GM19467 (cell line): ENCODE results near the gene ETS1.
A peak's percentile ranks its signal among the peaks of the same experiment; 100 is the strongest.

ENCODE experiments used
- ATAC-seq: cut with Tn5 transposase; IDR thresholded peaks from one replicate; pipeline ENCODE4 v1.9.1; 2021; ENCODE audit warnings: mild to moderate bottlenecking, moderate library complexity; ENCODE audit not compliant: unreplicated experiment

ETS1 gene

DNA sequence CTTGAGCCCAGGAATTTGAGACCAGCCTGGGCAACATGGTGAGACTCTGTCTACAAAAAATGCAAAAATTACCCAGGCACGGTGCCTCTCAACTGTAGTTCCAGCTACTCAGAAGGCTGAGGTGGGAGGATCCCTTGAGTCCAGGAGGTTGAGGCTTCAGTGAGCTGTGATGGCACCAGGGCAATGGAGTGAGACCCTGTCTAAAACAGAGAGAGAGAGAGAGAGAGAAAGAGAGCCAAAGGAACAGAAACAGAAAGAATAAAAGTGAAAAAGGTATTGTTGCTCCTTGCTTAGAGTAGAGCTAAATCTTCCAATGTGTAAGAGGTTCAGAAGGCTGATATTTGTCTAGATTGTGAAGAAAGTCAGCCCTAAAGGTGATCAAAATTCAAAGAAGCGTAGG, 8.9 kb upstream of the ETS1 start:
- no peak for ATAC-seq

DNA sequence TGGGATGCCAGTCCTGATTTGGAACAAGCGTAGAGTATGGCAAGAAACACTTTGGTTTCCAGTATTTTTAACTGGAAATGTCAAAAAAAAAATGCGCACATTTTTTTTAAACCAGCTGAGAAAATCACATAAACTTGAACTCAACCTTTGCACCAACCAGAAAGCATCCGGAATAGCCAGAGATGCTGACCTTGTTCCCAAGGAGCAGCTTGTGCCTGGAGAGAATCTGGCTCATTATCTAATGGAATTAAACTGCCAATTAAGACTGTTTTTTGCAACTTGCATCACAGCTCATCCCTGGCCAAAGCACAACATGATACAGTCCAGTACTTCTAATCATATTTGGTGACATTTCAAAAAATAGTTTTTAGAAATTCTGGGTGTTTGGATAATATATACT, 8.4 kb upstream of the ETS1 start:
- no peak for ATAC-seq

- no peak for ATAC-seq
Observed at GRCh38 chr11:128595221-128595620, 7.9 kb upstream of the ETS1 start.

DNA sequence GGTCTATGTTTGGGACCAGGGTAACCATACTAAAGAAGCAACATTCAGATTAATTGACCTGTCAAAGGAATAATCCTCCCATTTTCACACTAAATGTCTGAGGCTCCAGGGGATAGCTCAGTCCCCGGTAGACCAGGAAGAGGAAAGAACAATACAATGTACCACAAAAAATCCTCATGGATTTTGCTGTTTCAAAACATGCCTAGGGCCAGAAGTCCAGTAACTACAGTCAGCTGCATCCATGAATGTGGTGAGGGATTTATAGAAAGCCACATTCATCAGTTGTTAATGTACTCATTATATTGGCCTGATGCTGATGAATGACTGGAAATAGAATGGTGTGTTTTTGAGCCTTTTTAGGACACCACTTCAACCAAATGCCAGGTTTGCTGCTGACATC, 6.9 kb upstream of the ETS1 start:
- ATAC-seq = no peak

DNA sequence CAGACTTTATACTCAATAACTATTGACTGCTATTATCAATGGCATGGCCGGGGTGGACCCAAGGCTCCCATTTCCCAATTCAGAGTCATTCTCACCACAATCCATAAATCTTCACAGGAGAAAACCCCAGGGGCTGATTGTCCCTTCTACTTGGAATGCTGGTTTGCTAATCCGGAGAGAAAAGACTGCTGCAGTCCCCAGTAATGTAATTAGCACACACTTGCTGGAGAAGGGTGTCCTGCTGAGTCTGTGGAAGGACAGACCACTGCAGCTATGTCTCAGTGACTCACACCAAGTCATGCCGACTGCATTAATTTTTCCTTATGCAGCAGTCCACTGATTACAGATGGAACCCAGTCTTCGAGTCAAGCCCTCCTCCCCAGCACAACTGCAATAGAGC, 5.9 kb upstream of the ETS1 start:
- no peak for ATAC-seq

GRCh38 chr11:128592454-128592853, 5.1 kb upstream of the ETS1 start:
- no peak for ATAC-seq

GRCh38 chr11:128590587-128590986, 3.2 kb upstream of the ETS1 start:
- no peak for ATAC-seq

- ATAC-seq = no peak
Observed at GRCh38 chr11:128589998-128590397, 2.6 kb upstream of the ETS1 start.

DNA sequence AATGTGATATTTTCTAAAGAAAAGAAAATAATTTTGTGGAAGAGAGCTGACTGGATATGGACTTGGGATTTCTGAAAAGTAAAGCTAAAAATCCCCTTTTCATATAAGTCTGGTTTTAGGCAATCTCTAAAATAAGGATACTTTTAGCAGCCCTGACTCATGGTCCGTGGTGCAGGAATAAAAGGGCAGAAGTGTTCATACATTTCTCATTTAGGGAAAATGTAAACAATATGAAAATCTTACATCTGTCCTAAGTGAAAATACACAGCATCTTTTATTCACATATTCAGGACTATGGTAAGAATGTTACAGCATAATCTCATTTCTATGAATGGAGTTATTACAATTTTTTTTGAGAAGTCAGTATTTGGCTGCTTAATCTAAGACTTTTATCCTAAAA, 735 bp upstream of the ETS1 start:
- ATAC-seq = no peak

DNA sequence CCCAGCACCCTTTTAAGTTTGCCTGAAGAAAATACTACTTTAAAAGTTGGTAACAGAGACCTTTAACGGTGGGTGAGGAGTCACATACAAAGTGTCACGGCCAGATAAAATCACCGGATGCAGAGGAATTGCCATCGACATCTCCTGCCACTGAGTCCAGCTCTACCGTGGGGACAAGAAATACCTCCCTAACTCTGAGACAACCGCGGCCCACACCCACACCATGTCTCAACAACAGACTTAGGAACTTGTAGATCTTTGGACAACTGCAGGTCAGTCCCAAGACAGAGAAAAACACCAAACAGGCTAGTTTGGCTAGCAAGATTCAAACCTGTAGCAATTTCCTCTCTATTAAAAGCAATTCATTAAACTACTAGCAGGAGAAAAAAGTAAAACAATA, 669 bp downstream of the ETS1 start:
- ATAC-seq = no peak

DNA sequence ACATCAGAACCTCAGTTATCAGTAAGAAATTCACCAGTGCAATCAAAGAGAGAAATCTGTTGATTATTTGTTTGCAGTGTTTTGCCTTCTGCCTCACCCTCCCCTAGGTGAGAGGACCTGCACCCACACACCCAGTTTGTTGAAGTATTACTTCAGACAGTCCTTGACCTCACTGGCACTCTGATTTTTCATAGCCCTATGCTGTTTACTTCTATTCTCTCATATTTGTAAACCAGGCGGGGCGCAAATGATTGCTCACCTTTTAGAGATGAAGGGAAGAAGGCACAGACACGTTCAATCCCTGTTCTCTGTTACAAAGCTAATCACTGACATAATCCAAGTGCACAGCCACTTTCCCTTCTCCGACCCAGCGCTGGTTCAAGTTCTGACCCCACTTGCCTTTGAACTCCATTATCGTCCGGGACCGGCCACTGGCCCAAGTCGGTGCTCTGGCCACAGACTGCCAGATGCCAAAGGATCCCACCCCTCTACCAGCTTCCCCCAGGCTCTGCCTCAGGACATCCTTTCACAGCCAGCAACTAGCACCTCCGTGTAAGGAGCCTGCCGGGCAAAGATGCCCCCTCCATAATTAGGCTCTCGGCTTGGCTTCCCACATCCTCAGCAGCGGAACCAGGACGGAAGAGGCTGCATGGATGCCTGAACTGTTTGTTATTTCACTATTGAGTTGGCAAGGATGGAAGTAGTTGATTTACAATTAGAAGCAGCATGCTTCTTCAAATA, 1.7 kb downstream of the ETS1 start:
- ATAC-seq = no peak

DNA sequence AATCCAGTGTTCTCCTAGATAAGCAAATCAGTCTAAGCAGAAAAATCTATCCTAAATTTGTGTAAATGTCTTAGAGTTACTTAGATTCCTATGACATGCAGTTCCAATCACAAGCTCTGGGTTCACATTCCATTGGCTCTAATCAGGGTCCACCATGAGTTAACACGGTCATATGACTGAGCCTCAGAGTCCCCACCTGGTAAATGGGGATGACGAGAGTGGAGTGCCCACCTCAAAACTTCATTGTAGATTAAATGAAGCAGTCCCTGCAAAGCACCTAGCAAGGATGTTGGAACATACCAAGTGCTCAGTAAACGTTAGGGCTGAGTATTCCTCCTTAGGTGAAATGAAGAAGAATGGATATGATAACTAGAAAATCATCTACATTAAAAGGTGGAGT, 3.1 kb downstream of the ETS1 start:
- ATAC-seq = no peak

GRCh38 chr11:128582496-128583366, 4.6 kb downstream of the ETS1 start:
- ATAC-seq = no peak

- ATAC-seq = no peak
Observed at GRCh38 chr11:128581561-128582272, 5.6 kb downstream of the ETS1 start.

- no peak for ATAC-seq
Observed at GRCh38 chr11:128580612-128581011, 6.7 kb downstream of the ETS1 start.

GRCh38 chr11:128579798-128580504, 7.4 kb downstream of the ETS1 start:
- ATAC-seq = peak; percentile 55

DNA sequence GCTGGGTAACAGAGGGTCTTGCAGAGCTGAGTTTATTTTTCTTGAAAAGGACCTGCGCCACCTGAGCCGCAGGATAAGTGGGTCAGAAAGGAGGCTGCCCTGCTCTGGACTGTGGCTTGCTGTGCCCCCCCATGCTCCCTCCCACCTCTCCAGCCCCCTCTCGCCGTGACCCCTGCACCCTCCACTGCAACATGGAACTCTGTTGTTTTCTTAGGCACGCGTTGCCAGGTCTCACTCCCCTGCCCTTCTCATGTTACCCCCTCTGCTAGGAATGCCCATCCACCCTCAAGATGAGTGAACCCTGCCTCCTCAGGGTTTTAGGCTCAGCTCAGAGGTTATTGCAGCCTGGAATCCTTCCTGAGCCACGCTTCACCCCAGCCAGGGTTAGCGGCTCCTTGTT, 10.8 kb downstream of the ETS1 start:
- no peak for ATAC-seq

GRCh38 chr11:128575961-128576350, 11.4 kb downstream of the ETS1 start:
- peak; percentile 40 for ATAC-seq

DNA sequence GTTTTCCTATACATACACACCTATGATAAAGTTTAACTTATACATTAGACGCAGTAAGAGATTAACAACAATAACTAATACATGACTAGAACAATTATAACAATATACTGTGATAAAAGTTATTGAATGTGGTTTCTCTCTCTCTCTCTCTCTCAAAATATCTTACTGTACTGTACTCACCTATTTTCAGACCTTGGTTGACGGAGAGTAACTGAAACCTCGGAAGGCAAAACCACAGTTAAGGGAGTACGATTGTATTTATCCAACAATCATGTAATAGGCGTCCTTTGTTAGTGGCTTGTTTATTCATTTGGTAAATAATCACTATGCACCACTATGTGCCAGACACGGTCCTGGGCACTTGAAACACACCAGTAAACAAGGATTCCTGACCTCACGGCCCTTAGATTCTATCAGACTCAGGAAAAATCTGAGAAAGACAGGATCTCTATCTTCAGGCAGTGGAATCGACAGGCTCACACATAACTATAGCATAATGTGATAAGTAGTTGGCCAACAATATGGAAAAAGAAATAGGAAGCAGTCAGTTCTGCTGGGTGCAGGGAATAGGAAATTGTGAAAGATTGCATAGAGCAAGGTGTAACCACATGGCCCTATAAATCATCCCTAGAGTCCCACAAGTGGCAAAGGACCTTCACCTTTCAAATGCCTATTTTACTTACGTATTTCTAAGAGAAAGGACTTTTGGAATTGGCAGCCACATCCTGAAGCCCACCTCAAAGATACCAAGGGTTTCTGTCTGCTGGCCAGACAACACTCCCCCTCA, 12.0 kb downstream of the ETS1 start:
- ATAC-seq = peak; percentile 15

DNA sequence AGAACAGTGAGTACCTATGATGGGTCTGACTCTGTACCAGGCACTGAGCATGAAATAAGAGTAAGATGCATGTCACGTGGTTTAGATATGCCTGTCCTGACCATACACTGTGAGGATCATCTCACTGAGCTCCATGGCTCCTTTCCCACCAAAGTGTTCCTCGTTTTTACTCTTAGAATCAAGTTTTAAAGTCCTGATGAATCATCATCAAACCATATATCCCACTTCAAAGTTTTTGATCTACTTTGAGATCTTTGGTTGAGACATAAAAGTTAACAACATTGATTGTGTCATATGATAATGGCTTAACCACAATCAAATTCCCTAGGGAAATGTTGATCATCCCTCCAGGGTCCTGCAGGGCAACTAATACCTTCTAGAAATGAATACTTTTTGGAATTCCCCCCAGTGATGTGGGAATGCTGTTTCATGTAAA, 12.8 kb downstream of the ETS1 start:
- no peak for ATAC-seq
